H1 (cell line): Measurements from ENCODE around the gene CLCA1. TPM values are rescaled to one million over a fixed set of nuclear protein-coding genes. Genes with fewer than 3 reads are reported as not detected.

Experiments
- SUZ12 ChIP-seq: fragments of 200-600 bp; sonication (generic); IDR thresholded peaks from 2 replicates; pipeline ENCODE4 v1.6.1; 2012; ENCODE audit warnings: mild to moderate bottlenecking, inconsistent platforms, low read length, moderate library complexity, mixed read lengths
- polyA plus RNA-seq, 7 experiments: library from polyadenylated mRNA; depleted of rRNA in 3 of 7; stranded (reverse) in 5 of 7; unstranded in 2 of 7; fragments of >200 nt in 5 of 7; fragments of 200-250 nt in 2 of 7; gene quantifications; 1 replicate in 5 of 7; 2 replicates in 1 of 7; 4 replicates in 1 of 7; pipeline versions ENCODE4 v1.2.1 to v1.2.3, GENCODE V29; 2011 to 2013; ENCODE audit warnings: missing spikeins in 2 of 7, mixed read lengths in 2 of 7
- total RNA-seq: library from RNA; stranded (reverse); fragmentation: NEBNext Ultra II Directional; extraction: Animal tissue kit (Norgen Biotek cat#: 25700); gene quantifications from 2 replicates; pipeline ENCODE4 v1.2.1, GENCODE V29; 2021
- TF ChIP-seq, protein P1 (sequence below): fragments of 300-600 bp; sonication (generic); IDR thresholded peaks from 2 replicates; pipeline ENCODE4 v1.7.1; 2012; ENCODE audit warnings: low read length, moderate library complexity, mild to moderate bottlenecking, inconsistent platforms; ENCODE audit not compliant: insufficient replicate concordance

The CLCA1 gene
- total and polyA plus RNA-seq, 2 of the 8 experiments (the other 6 are each of a cell fraction or from before 2014, with no cell fraction given) = not detected

GRCh38 chr1:86461482-86461881, 7.2 kb upstream of the CLCA1 start (continued):
- TF ChIP-seq, protein P1, sequence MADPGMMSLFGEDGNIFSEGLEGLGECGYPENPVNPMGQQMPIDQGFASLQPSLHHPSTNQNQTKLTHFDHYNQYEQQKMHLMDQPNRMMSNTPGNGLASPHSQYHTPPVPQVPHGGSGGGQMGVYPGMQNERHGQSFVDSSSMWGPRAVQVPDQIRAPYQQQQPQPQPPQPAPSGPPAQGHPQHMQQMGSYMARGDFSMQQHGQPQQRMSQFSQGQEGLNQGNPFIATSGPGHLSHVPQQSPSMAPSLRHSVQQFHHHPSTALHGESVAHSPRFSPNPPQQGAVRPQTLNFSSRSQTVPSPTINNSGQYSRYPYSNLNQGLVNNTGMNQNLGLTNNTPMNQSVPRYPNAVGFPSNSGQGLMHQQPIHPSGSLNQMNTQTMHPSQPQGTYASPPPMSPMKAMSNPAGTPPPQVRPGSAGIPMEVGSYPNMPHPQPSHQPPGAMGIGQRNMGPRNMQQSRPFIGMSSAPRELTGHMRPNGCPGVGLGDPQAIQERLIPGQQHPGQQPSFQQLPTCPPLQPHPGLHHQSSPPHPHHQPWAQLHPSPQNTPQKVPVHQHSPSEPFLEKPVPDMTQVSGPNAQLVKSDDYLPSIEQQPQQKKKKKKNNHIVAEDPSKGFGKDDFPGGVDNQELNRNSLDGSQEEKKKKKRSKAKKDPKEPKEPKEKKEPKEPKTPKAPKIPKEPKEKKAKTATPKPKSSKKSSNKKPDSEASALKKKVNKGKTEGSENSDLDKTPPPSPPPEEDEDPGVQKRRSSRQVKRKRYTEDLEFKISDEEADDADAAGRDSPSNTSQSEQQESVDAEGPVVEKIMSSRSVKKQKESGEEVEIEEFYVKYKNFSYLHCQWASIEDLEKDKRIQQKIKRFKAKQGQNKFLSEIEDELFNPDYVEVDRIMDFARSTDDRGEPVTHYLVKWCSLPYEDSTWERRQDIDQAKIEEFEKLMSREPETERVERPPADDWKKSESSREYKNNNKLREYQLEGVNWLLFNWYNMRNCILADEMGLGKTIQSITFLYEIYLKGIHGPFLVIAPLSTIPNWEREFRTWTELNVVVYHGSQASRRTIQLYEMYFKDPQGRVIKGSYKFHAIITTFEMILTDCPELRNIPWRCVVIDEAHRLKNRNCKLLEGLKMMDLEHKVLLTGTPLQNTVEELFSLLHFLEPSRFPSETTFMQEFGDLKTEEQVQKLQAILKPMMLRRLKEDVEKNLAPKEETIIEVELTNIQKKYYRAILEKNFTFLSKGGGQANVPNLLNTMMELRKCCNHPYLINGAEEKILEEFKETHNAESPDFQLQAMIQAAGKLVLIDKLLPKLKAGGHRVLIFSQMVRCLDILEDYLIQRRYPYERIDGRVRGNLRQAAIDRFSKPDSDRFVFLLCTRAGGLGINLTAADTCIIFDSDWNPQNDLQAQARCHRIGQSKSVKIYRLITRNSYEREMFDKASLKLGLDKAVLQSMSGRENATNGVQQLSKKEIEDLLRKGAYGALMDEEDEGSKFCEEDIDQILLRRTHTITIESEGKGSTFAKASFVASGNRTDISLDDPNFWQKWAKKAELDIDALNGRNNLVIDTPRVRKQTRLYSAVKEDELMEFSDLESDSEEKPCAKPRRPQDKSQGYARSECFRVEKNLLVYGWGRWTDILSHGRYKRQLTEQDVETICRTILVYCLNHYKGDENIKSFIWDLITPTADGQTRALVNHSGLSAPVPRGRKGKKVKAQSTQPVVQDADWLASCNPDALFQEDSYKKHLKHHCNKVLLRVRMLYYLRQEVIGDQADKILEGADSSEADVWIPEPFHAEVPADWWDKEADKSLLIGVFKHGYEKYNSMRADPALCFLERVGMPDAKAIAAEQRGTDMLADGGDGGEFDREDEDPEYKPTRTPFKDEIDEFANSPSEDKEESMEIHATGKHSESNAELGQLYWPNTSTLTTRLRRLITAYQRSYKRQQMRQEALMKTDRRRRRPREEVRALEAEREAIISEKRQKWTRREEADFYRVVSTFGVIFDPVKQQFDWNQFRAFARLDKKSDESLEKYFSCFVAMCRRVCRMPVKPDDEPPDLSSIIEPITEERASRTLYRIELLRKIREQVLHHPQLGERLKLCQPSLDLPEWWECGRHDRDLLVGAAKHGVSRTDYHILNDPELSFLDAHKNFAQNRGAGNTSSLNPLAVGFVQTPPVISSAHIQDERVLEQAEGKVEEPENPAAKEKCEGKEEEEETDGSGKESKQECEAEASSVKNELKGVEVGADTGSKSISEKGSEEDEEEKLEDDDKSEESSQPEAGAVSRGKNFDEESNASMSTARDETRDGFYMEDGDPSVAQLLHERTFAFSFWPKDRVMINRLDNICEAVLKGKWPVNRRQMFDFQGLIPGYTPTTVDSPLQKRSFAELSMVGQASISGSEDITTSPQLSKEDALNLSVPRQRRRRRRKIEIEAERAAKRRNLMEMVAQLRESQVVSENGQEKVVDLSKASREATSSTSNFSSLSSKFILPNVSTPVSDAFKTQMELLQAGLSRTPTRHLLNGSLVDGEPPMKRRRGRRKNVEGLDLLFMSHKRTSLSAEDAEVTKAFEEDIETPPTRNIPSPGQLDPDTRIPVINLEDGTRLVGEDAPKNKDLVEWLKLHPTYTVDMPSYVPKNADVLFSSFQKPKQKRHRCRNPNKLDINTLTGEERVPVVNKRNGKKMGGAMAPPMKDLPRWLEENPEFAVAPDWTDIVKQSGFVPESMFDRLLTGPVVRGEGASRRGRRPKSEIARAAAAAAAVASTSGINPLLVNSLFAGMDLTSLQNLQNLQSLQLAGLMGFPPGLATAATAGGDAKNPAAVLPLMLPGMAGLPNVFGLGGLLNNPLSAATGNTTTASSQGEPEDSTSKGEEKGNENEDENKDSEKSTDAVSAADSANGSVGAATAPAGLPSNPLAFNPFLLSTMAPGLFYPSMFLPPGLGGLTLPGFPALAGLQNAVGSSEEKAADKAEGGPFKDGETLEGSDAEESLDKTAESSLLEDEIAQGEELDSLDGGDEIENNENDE = no peak
- no peak for TF ChIP-seq SUZ12
- TF ChIP-seq, all 59 proteins: peak for 0
